A549 (cell line): ENCODE measurements around the gene BEND5. TPM values are rescaled to one million over a fixed set of nuclear protein-coding genes. Genes with fewer than 3 reads are reported as not detected.

Experiments used
- ATAC-seq, 2 experiments: fragments of 200-7000 bp in 1 of 2; fragments of >200 bp in 1 of 2; cut with Nextera tagmentation in 1 of 2; cut with Tn5 transposase in 1 of 2; 3 replicates each; pipeline versions ENCODE4 v1.8.0 to v1.9.1; 2018 to 2020; ENCODE audit warnings: mild to moderate bottlenecking in 1 of 2, moderate library complexity in 1 of 2
- CTCF ChIA-PET: fragments of 300-600 bp; sonication (Branson Sonifier 250); formaldehyde crosslinking; extraction: SDS; loops from one replicate; lab custom pipeline; 2021; ENCODE audit warnings: antibody characterized with exemption, inconsistent platforms; lab: Yijun Ruan, JAX
- POLR2A ChIA-PET: fragments of 350-600 bp; formaldehyde crosslinking; extraction: SDS; loops from one replicate; lab custom pipeline; 2021; ENCODE audit warnings: antibody characterized with exemption, inconsistent platforms; lab: Yijun Ruan, JAX
- DNase-seq, 2 experiments: peaks; one replicate each; pipeline versions ENCODE4 v3.0.0 to v3.0.0-alpha.2; 2011 to 2016; ENCODE audit warnings: low read depth in 1 of 2, low spot score in 1 of 2
- FAIRE-seq: peaks from 2 replicates; lab custom pipeline; 2011; peaks lifted over from hg19 to GRCh38; lab: Jason Lieb, UNC
- H3K27ac ChIP-seq, 2 experiments: fragments of >200 bp; sonication (Bioruptor Twin); formaldehyde crosslinking; 3 replicates each; pipeline ENCODE4 v1.5.1; 2016 to 2017
- H3K4me1 ChIP-seq: fragments of >200 bp; sonication (Bioruptor Twin); formaldehyde crosslinking; 3 replicates; pipeline ENCODE4 v1.6.1; 2016
- H3K4me2 ChIP-seq: fragments of >200 bp; sonication (Bioruptor Twin); formaldehyde crosslinking; 3 replicates; pipeline ENCODE4 v1.6.1; 2016
- H3K4me3 ChIP-seq: fragments of >200 bp; sonication (Bioruptor Twin); formaldehyde crosslinking; 3 replicates; pipeline ENCODE4 v1.5.1; 2016
- H3K9me3 ChIP-seq: fragments of >200 bp; sonication (Bioruptor Twin); formaldehyde crosslinking; 3 replicates; pipeline ENCODE4 v1.6.1; 2016
- CEBPB ChIP-seq, 2 experiments: fragments of >200 bp in 1 of 2; sonication (Bioruptor Twin) in 1 of 2; formaldehyde crosslinking in 1 of 2; IDR thresholded peaks; 2 replicates each; pipeline ENCODE4 v1.6.1; 2012 to 2016
- CHD2 ChIP-seq: fragments of 150-350 bp; IDR thresholded peaks from 2 replicates; pipeline ENCODE4 v1.6.1; 2014; ENCODE audit warnings: low read length; ENCODE audit not compliant: partially characterized antibody
- EHF ChIP-seq: fragments of 250-450 bp; sonication (Bioruptor Pico); IDR thresholded peaks from 2 replicates; pipeline ENCODE4 v1.5.0; 2020; ENCODE audit warnings: mild to moderate bottlenecking
- EHMT2 ChIP-seq: fragments of 200-600 bp; sonication (generic); IDR thresholded peaks from 2 replicates; pipeline ENCODE4 v1.6.1; 2016; ENCODE audit warnings: antibody characterized with exemption, low read depth, mild to moderate bottlenecking, moderate library complexity
- EP300 ChIP-seq, 2 experiments: fragments of >200 bp; sonication (Bioruptor Twin); formaldehyde crosslinking; IDR thresholded peaks; 2 replicates in 1 of 2; 3 replicates in 1 of 2; pipeline ENCODE4 v1.6.1; 2016 to 2017
- FOSL2 ChIP-seq, 2 experiments: fragments of 450-650 bp in 1 of 2; fragments of >200 bp in 1 of 2; sonication (Bioruptor Twin) in 1 of 2; formaldehyde crosslinking; IDR thresholded peaks; 2 replicates each; pipeline versions ENCODE4 v1.5.0 to v1.6.1; 2016 to 2020; ENCODE audit warnings: mild to moderate bottlenecking in 1 of 2, moderate library complexity in 1 of 2
- GATA3 ChIP-seq: IDR thresholded peaks from 2 replicates; pipeline ENCODE4 v1.6.1; 2012; ENCODE audit warnings: borderline replicate concordance
- HOXA7 ChIP-seq: fragments of 250-450 bp; sonication (Bioruptor Pico); IDR thresholded peaks from 2 replicates; pipeline ENCODE4 v1.5.0; 2020; ENCODE audit warnings: mild to moderate bottlenecking, moderate library complexity
- JUN ChIP-seq, 2 experiments: fragments of >200 bp; sonication (Bioruptor Twin); formaldehyde crosslinking; IDR thresholded peaks; 2 replicates in 1 of 2; 3 replicates in 1 of 2; pipeline ENCODE4 v1.6.1; 2016 to 2017
- MAFK ChIP-seq: fragments of 450-650 bp; IDR thresholded peaks from 2 replicates; pipeline ENCODE4 v1.6.1; 2014; ENCODE audit not compliant: partially characterized antibody
- MAZ ChIP-seq: fragments of 150-350 bp; IDR thresholded peaks from 2 replicates; pipeline ENCODE4 v1.6.1; 2014; ENCODE audit warnings: antibody characterized with exemption, low read depth, low read length, borderline replicate concordance
- POLR2AphosphoS2 ChIP-seq: conservative IDR thresholded peaks from 2 replicates; pipeline ENCODE4 v1.6.1; 2012; ENCODE audit warnings: low read length, improper control_type of control experiment, inconsistent platforms
- RAD21 ChIP-seq, 2 experiments: fragments of >200 bp in 1 of 2; sonication (Bioruptor Twin) in 1 of 2; formaldehyde crosslinking in 1 of 2; IDR thresholded peaks in 1 of 2; conservative IDR thresholded peaks in 1 of 2; 2 replicates in 1 of 2; 3 replicates in 1 of 2; pipeline ENCODE4 v1.6.1; 2012 to 2018; ENCODE audit warnings: inconsistent platforms in 1 of 2
- RARB ChIP-seq: fragments of 250-450 bp; sonication (Bioruptor Pico); IDR thresholded peaks from 2 replicates; pipeline ENCODE4 v1.8.0; 2021; ENCODE audit warnings: mild to moderate bottlenecking, moderate library complexity
- RNF2 ChIP-seq: fragments of 200-600 bp; sonication (generic); IDR thresholded peaks from 2 replicates; pipeline ENCODE4 v1.6.1; 2016; ENCODE audit warnings: low read depth, mild to moderate bottlenecking, antibody characterized with exemption, moderate library complexity, borderline replicate concordance
- SMC3 ChIP-seq: fragments of >200 bp; sonication (Bioruptor Twin); formaldehyde crosslinking; IDR thresholded peaks from 3 replicates; pipeline ENCODE4 v1.6.1; 2018; ENCODE audit warnings: inconsistent platforms
- SREBF2 ChIP-seq: fragments of 450-650 bp; IDR thresholded peaks from 2 replicates; pipeline ENCODE4 v1.6.1; 2014; ENCODE audit warnings: mild to moderate bottlenecking, moderate library complexity
- TFCP2L1 ChIP-seq: fragments of 250-450 bp; sonication (Bioruptor Pico); IDR thresholded peaks from 2 replicates; pipeline ENCODE4 v1.5.0; 2021; ENCODE audit warnings: mild to moderate bottlenecking
- TP53 ChIP-seq: fragments of 250-450 bp; sonication (Bioruptor Pico); IDR thresholded peaks from 2 replicates; pipeline ENCODE4 v1.5.0; 2021; ENCODE audit warnings: mild to moderate bottlenecking, moderate library complexity
- ZNF302 ChIP-seq: fragments of 250-450 bp; sonication (Bioruptor Pico); IDR thresholded peaks from 2 replicates; pipeline ENCODE4 v1.9.0; 2021; ENCODE audit warnings: inconsistent platforms, mild to moderate bottlenecking, moderate library complexity
- ZSCAN20 ChIP-seq: fragments of 250-450 bp; sonication (Bioruptor Pico); IDR thresholded peaks from 2 replicates; pipeline ENCODE4 v1.8.0; 2022; ENCODE audit warnings: mild to moderate bottlenecking, moderate library complexity
- WGBS: methylation state at CpG from one replicate; pipeline ENCODE4 v1.1.6; 2017; ENCODE audit errors: missing lambda C conversion rate; 5-methylcytosine and 5-hydroxymethylcytosine counted together
- polyA plus RNA-seq, 4 experiments: library from polyadenylated mRNA; depleted of rRNA in 3 of 4; stranded (reverse); fragments of >200 nt; fragmentation: RNase III in 1 of 4; extraction: RNeasy Plus Mini Kit Qiagen cat#74134 plus additional on column Dnase treatment in 1 of 4; gene quantifications; 2 replicates in 3 of 4; 3 replicates in 1 of 4; pipeline ENCODE4 v1.2.3, GENCODE V29; 2011 to 2017
- TF ChIP-seq, protein P1 (sequence below): fragments of 150-350 bp; IDR thresholded peaks from 2 replicates; pipeline ENCODE4 v1.6.1; 2014; ENCODE audit warnings: low read depth, mild to moderate bottlenecking, low read length
- TF ChIP-seq, protein P2 (sequence below): fragments of 450-650 bp; IDR thresholded peaks from 2 replicates; pipeline ENCODE4 v1.6.1; 2014; ENCODE audit warnings: antibody characterized with exemption
- TF ChIP-seq, protein P3 (sequence below): fragments of 250-450 bp; sonication (Bioruptor Pico); IDR thresholded peaks from 2 replicates; pipeline ENCODE4 v1.5.0; 2020; ENCODE audit warnings: low read depth, mild to moderate bottlenecking, moderate library complexity
- TF ChIP-seq, protein P4 (sequence below): IDR thresholded peaks from 2 replicates; pipeline ENCODE4 v1.6.1; 2012
- TF ChIP-seq, protein P5 (sequence below): IDR thresholded peaks from 2 replicates; pipeline ENCODE4 v1.6.1; 2012; ENCODE audit warnings: low read depth, borderline replicate concordance

Gene BEND5
- polyA plus RNA-seq, 2 of the 4 experiments (the other 2 are of a cell fraction), result not detected

DNA sequence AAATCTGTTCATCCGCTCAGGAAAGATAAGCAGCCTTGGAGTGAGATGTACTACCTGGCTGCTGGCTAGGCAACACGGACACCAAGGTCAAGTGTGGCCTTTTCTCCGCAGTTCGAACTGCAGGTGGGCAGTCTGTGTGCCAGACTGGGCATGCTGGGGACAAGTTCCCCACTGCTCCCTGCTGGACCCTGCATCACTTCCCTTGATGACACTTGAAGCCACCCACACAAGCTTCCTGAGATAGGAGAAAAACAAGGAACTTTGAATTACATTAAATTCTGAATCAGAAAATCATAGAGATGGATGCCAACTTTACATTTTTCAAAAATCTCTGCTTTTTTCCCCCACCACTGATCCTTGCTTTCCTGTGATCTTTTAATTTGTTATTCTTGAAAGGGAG lies 38.3 kb downstream of the BEND5 start:
- no peak overlapping the region for H3K27ac ChIP-seq
- no peaks in the 10 kb centered on the region for H3K9me3 ChIP-seq
- WGBS, result 70% methylated on average over 4 of the region's 4 CpGs
- no peak overlapping the region for H3K4me2 ChIP-seq
- no peak overlapping the region for H3K4me3 ChIP-seq
- CTCF ChIA-PET, result no interaction called here
- POLR2A ChIA-PET, result no interaction called here
- ATAC-seq (no peak), FAIRE-seq (no peak), DNase-seq (no peak)
- H3K4me1 ChIP-seq, result peaks cover 2% of the 10 kb centered on the region; the same call in 2 of the 3 replicates
- TF ChIP-seq EP300 (IDR thresholded peaks at IDR 0.05) (no peak), HOXA7 (CRISPR knock-in tag) (no peak), RNF2 (no peak), MAFK (no peak), SREBF2 (no peak), TFCP2L1 (CRISPR knock-in tag) (no peak), GATA3 (no peak), SMC3 (no peak), ZSCAN20 (CRISPR knock-in tag) (no peak), FOSL2 (IDR thresholded peaks at IDR 0.05) (no peak), FOSL2 (CRISPR knock-in tag; IDR thresholded peaks at IDR 0.05) (no peak), ZNF302 (CRISPR knock-in tag) (no peak)
- TF ChIP-seq, protein P1, sequence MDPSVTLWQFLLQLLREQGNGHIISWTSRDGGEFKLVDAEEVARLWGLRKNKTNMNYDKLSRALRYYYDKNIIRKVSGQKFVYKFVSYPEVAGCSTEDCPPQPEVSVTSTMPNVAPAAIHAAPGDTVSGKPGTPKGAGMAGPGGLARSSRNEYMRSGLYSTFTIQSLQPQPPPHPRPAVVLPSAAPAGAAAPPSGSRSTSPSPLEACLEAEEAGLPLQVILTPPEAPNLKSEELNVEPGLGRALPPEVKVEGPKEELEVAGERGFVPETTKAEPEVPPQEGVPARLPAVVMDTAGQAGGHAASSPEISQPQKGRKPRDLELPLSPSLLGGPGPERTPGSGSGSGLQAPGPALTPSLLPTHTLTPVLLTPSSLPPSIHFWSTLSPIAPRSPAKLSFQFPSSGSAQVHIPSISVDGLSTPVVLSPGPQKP, result no peak
- TF ChIP-seq, protein P2, sequence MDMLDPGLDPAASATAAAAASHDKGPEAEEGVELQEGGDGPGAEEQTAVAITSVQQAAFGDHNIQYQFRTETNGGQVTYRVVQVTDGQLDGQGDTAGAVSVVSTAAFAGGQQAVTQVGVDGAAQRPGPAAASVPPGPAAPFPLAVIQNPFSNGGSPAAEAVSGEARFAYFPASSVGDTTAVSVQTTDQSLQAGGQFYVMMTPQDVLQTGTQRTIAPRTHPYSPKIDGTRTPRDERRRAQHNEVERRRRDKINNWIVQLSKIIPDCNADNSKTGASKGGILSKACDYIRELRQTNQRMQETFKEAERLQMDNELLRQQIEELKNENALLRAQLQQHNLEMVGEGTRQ, result no peak
- TF ChIP-seq, protein P3, sequence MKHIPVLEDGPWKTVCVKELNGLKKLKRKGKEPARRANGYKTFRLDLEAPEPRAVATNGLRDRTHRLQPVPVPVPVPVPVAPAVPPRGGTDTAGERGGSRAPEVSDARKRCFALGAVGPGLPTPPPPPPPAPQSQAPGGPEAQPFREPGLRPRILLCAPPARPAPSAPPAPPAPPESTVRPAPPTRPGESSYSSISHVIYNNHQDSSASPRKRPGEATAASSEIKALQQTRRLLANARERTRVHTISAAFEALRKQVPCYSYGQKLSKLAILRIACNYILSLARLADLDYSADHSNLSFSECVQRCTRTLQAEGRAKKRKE (CRISPR knock-in tag), result no peak

DNA sequence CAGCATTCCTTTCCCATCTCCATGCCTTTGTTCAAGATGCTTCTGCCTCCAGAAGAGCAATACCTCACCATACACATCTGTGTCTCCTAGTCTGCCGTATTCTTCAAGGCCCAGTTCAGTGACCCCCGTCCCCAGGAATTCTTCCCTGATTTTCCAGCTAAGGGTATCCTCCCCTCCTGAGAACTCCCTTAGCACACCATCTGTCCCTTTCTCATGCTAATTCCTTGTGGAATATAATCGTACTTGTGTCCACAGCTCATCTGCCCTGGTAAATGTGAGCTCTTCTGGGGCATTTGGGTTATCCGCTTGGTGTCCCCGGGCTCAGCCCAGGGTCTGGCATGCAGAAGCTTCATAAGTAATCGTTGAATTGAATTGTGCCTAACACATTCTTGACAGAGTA lies 40.9 kb downstream of the BEND5 start:
- WGBS, result 35% methylated on average over 6 of the region's 6 CpGs
- FAIRE-seq (no peak), DNase-seq (no peak), ATAC-seq (no peak)
- ChIA-PET CTCF (no interaction called here), POLR2A (no interaction called here)
- TF ChIP-seq, protein P4, sequence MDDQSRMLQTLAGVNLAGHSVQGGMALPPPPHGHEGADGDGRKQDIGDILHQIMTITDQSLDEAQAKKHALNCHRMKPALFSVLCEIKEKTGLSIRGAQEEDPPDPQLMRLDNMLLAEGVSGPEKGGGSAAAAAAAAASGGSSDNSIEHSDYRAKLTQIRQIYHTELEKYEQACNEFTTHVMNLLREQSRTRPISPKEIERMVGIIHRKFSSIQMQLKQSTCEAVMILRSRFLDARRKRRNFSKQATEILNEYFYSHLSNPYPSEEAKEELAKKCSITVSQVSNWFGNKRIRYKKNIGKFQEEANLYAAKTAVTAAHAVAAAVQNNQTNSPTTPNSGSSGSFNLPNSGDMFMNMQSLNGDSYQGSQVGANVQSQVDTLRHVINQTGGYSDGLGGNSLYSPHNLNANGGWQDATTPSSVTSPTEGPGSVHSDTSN, result no peak
- no peak for TF ChIP-seq POLR2AphosphoS2
- no peak for TF ChIP-seq CEBPB (IDR thresholded peaks at IDR 0.05)
- no peak for TF ChIP-seq JUN (IDR thresholded peaks at IDR 0.05)
- no peak for TF ChIP-seq RARB (CRISPR knock-in tag)
- TF ChIP-seq, protein P5, sequence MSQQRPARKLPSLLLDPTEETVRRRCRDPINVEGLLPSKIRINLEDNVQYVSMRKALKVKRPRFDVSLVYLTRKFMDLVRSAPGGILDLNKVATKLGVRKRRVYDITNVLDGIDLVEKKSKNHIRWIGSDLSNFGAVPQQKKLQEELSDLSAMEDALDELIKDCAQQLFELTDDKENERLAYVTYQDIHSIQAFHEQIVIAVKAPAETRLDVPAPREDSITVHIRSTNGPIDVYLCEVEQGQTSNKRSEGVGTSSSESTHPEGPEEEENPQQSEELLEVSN, result no peak
- TF ChIP-seq TP53, result no peak
- no peak for TF ChIP-seq MAZ
- TF ChIP-seq RAD21 (conservative IDR thresholded peaks at IDR 0.05 in 1 of 2, IDR thresholded peaks at IDR 0.05 in 1 of 2), result no peak
- TF ChIP-seq EHF (CRISPR knock-in tag), result no peak
- no peak for TF ChIP-seq CHD2
- TF ChIP-seq, protein P1, result no peak
- no peak for TF ChIP-seq EHMT2
- Histone ChIP-seq H3K4me2 (no peak overlapping the region), H3K4me1 (no peaks in the 10 kb centered on the region), H3K4me3 (no peak overlapping the region), H3K9me3 (no peaks in the 10 kb centered on the region), H3K27ac (no peak overlapping the region)
